IMR-90 (cell line): ENCODE data around the gene RBM10. TPM values are rescaled to one million over a fixed set of nuclear protein-coding genes. Genes with fewer than 3 reads are reported as not detected.

Experiments
- ATAC-seq: fragments of 200-7000 bp; cut with Tn5 transposase; 2 replicates; pipeline ENCODE4 v1.9.1; 2020; ENCODE audit warnings: low read depth, mild to moderate bottlenecking, moderate library complexity
- BruUV-seq: library from RNA; stranded (reverse); fragments of 400-500 nt; replicated peaks from 2 replicates; lab custom pipeline; 2021; lab: Mats Ljungman, UMichigan
- CTCF ChIA-PET: fragments of 300-600 bp; formaldehyde crosslinking; extraction: SDS; loops from one replicate; lab custom pipeline; 2021; ENCODE audit warnings: antibody characterized with exemption; lab: Yijun Ruan, JAX
- POLR2A ChIA-PET: fragments of 300-600 bp; sonication (Branson Sonifier 250); formaldehyde crosslinking; loops from one replicate; lab custom pipeline; 2022; ENCODE audit warnings: antibody characterized with exemption; ENCODE audit not compliant: unreplicated experiment; lab: Charles Lee
- DNase-seq: peaks from one replicate; pipeline ENCODE4 v3.0.0; 2013
- H2AFZ ChIP-seq: replicated peaks from 2 replicates; pipeline ENCODE3; 2013; ENCODE audit warnings: low read length, mild to moderate bottlenecking; ENCODE audit not compliant: poor library complexity
- H2AK5ac ChIP-seq: 2 replicates; pipeline ENCODE4 v1.6.1; 2013; ENCODE audit warnings: low read depth, low read length, inconsistent platforms
- H2AK9ac ChIP-seq: replicated peaks from 2 replicates; pipeline ENCODE3; 2013; ENCODE audit warnings: mild to moderate bottlenecking, low read depth, low read length, moderate library complexity; ENCODE audit not compliant: poor library complexity
- H2BK120ac ChIP-seq: 2 replicates; pipeline ENCODE4 v1.6.1; 2013; ENCODE audit warnings: low read depth, low read length, inconsistent platforms
- H2BK15ac ChIP-seq: 3 replicates; pipeline ENCODE4 v1.6.1; 2013; ENCODE audit warnings: low read depth, low read length, inconsistent platforms
- H2BK20ac ChIP-seq: 2 replicates; pipeline ENCODE4 v1.6.1; 2013; ENCODE audit warnings: low read depth, mild to moderate bottlenecking, inconsistent platforms, low read length, moderate library complexity
- H2BK5ac ChIP-seq: 2 replicates; pipeline ENCODE4 v1.6.1; 2013; ENCODE audit warnings: mild to moderate bottlenecking, low read depth, low read length, inconsistent platforms; ENCODE audit not compliant: poor library complexity, severe bottlenecking
- H3K14ac ChIP-seq: replicated peaks from 2 replicates; pipeline ENCODE4 v1.6.1; 2013; ENCODE audit warnings: low read depth, low read length, inconsistent platforms
- H3K18ac ChIP-seq: 2 replicates; pipeline ENCODE4 v1.6.1; 2013; ENCODE audit warnings: low read depth, low read length, control low read depth
- H3K23ac ChIP-seq: 2 replicates; pipeline ENCODE4 v1.6.1; 2013; ENCODE audit warnings: low read depth, low read length, inconsistent platforms
- H3K27ac ChIP-seq: 2 replicates; pipeline ENCODE4 v1.5.1; 2013; ENCODE audit warnings: mild to moderate bottlenecking, control low read depth, low read length; ENCODE audit not compliant: insufficient read depth
- H3K27me3 ChIP-seq: 2 replicates; pipeline ENCODE4 v1.6.1; 2013; ENCODE audit warnings: low read length; ENCODE audit not compliant: control insufficient read depth, insufficient read depth
- H3K36me3 ChIP-seq: 2 replicates; pipeline ENCODE4 v1.6.1; 2013; ENCODE audit warnings: low read length, mixed read lengths; ENCODE audit not compliant: control insufficient read depth, insufficient read depth
- H3K4ac ChIP-seq: 2 replicates; pipeline ENCODE4 v1.6.1; 2013; ENCODE audit warnings: low read depth, low read length, inconsistent platforms
- H3K4me1 ChIP-seq: 2 replicates; pipeline ENCODE4 v1.6.1; 2013; ENCODE audit warnings: low read length, mixed read lengths; ENCODE audit not compliant: control insufficient read depth, insufficient read depth
- H3K4me2 ChIP-seq: 2 replicates; pipeline ENCODE4 v1.6.1; 2013; ENCODE audit warnings: low read depth, mild to moderate bottlenecking, control low read depth, low read length, moderate library complexity
- H3K4me3 ChIP-seq: 2 replicates; pipeline ENCODE4 v1.5.1; 2013; ENCODE audit warnings: low read depth, mild to moderate bottlenecking, control low read depth, low read length, moderate library complexity; ENCODE audit not compliant: insufficient read depth
- H3K56ac ChIP-seq: 2 replicates; pipeline ENCODE4 v1.6.1; 2013; ENCODE audit warnings: low read length, inconsistent platforms; ENCODE audit not compliant: insufficient read depth; ENCODE audit errors: extremely low read depth
- H3K79me1 ChIP-seq, 2 experiments: 2 replicates each; pipeline ENCODE4 v1.6.1; 2013; ENCODE audit warnings: low read length in 2 of 2, inconsistent platforms in 1 of 2, low read depth in 1 of 2
- H3K9ac ChIP-seq: 2 replicates; pipeline ENCODE4 v1.6.1; 2013; ENCODE audit warnings: low read depth, low read length, control low read depth
- H3K9me1 ChIP-seq: 2 replicates; pipeline ENCODE4 v1.6.1; 2013; ENCODE audit warnings: low read length, inconsistent platforms; ENCODE audit not compliant: insufficient read depth
- H3K9me3 ChIP-seq: 2 replicates; pipeline ENCODE4 v1.6.1; 2013; ENCODE audit warnings: low read length; ENCODE audit not compliant: control insufficient read depth, insufficient read depth
- H4K20me1 ChIP-seq: 2 replicates; pipeline ENCODE4 v1.6.1; 2013; ENCODE audit warnings: low read length, inconsistent platforms; ENCODE audit not compliant: insufficient read depth
- H4K5ac ChIP-seq: 2 replicates; pipeline ENCODE4 v1.6.1; 2013; ENCODE audit warnings: mild to moderate bottlenecking, low read depth, low read length, control low read depth
- H4K8ac ChIP-seq, 2 experiments: 2 replicates each; pipeline ENCODE4 v1.6.1; 2013; ENCODE audit warnings: low read depth in 2 of 2, low read length in 2 of 2, control low read depth in 1 of 2, inconsistent platforms in 1 of 2
- H4K91ac ChIP-seq: 2 replicates; pipeline ENCODE4 v1.6.1; 2013; ENCODE audit warnings: low read depth, low read length, inconsistent platforms; ENCODE audit not compliant: insufficient read depth
- BHLHE40 ChIP-seq: fragments of 150-350 bp; IDR thresholded peaks from 2 replicates; pipeline ENCODE4 v1.6.1; 2016; ENCODE audit warnings: mild to moderate bottlenecking, low read depth, low read length
- FOS ChIP-seq: fragments of 150-350 bp; IDR thresholded peaks from 2 replicates; pipeline ENCODE4 v1.6.1; 2016; ENCODE audit warnings: low read depth, low read length
- MAFK ChIP-seq: IDR thresholded peaks from 2 replicates; pipeline ENCODE4 v1.6.1; 2012; ENCODE audit warnings: low read depth, low read length, improper control_type of control experiment
- NFE2L2 ChIP-seq: fragments of 150-350 bp; IDR thresholded peaks from 2 replicates; pipeline ENCODE4 v1.6.1; 2016; ENCODE audit warnings: low read depth, mild to moderate bottlenecking, low read length
- POLR2A ChIP-seq: IDR thresholded peaks from 2 replicates; pipeline ENCODE4 v1.6.1; 2012; ENCODE audit warnings: mild to moderate bottlenecking, low read depth, low read length
- RAD21 ChIP-seq: IDR thresholded peaks from 2 replicates; pipeline ENCODE4 v1.6.1; 2012; ENCODE audit warnings: low read length, improper control_type of control experiment
- WGBS, 2 experiments: methylation state at CpG; one replicate each; pipeline versions ENCODE4 v1.1.5 to v1.1.7; 2013; ENCODE audit warnings: missing lambda C conversion rate in 2 of 2; ENCODE audit not compliant: insufficient read length in 1 of 2; ENCODE audit errors: extremely low coverage in 2 of 2; 5-methylcytosine and 5-hydroxymethylcytosine counted together
- dilution Hi-C: fragments of 300-500 bp; cut with HindIII; formaldehyde crosslinking; loops from one replicate; pipeline ENCODE4 v1.14.3; 2018; ENCODE audit warnings: low sequenced_read_pairs; ENCODE audit not compliant: unreplicated experiment
- in situ Hi-C: fragments of 300-500 bp; cut with MboI; formaldehyde crosslinking; loops from 3 replicates; pipeline ENCODE4 v1.14.3; 2019; ENCODE audit warnings: low sequenced_read_pairs, inconsistent platforms, mixed read lengths
- intact Hi-C: fragments of 100-400 bp; cut with micrococcal nuclease; formaldehyde crosslinking; loops from 2 replicates; pipeline ENCODE4 v1.10.0; 2022
- polyA plus RNA-seq, 3 experiments: library from polyadenylated mRNA; depleted of rRNA; stranded (reverse); fragments of >200 nt; gene quantifications; 2 replicates each; pipeline ENCODE4 v1.2.3, GENCODE V29; 2012; ENCODE audit warnings: low replicate concordance in 1 of 3
- total RNA-seq: library from RNA; depleted of rRNA; stranded (reverse); fragments of >200 nt; gene quantifications from 2 replicates; pipeline ENCODE4 v1.2.3, GENCODE V29; 2012
- TF ChIP-seq, protein P1 (sequence below): fragments of 150-350 bp; IDR thresholded peaks from 2 replicates; pipeline ENCODE4 v1.6.1; 2017; ENCODE audit warnings: mild to moderate bottlenecking, antibody characterized with exemption, low read length, low read depth
- TF ChIP-seq, protein P2 (sequence below): fragments of 150-350 bp; IDR thresholded peaks from 2 replicates; pipeline ENCODE4 v1.6.1; 2016; ENCODE audit warnings: low read depth, mild to moderate bottlenecking, low read length, moderate library complexity, borderline replicate concordance

Gene RBM10
- total and polyA plus RNA-seq, 2 of the 4 experiments (the other 2 are of a cell fraction): 33.4 to 36.0 TPM

DNA sequence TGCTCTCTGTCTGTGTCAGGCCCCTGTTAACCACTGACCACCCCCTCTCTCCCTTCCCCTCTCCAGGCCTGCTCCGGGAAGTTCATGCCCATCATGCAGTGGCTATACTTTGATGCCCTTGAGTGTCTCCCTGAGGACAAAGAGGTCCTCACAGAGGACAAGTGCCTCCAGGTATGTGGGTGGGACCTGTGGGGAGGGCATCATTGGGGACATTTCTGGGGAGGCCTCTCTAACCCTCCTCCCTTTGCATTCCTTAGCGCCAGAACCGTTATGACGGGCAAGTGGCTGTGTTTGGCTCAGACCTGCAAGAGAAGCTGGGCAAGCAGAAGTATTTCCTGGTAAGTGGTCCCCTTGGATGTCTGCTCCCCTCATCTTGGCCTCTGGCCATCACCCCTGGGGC lies 57.9 kb downstream of the RBM10 start:
- Histone ChIP-seq H3K14ac (no peak overlapping the region), H2AK5ac (no peak overlapping the region), H2AK9ac (no peak overlapping the region), H2BK15ac (no peak overlapping the region), H4K91ac (no peak overlapping the region), H2AFZ (no peak overlapping the region), H3K9me1 (0 out of 2 replicates have a peak, but pooled peaks cover 5% of the 10 kb centered on the region), H3K36me3 (peaks cover 89% of the 10 kb centered on the region), H3K23ac (no peak overlapping the region), H3K18ac (no peak overlapping the region), H4K8ac (no peak overlapping the region), H4K20me1 (peaks cover 64% of the 10 kb centered on the region), H3K4me3 (no peak overlapping the region), H3K4me1 (peaks cover 3% of the 10 kb centered on the region; the same call in 1 of the 2 replicates), H2BK5ac (no peak overlapping the region), H3K4me2 (no peak overlapping the region), H2BK20ac (no peak overlapping the region), H4K5ac (no peak overlapping the region), H3K56ac (no peak overlapping the region), H2BK120ac (no peak overlapping the region), H3K27ac (no peak overlapping the region), H3K27me3 (no peaks in the 10 kb centered on the region; the same call in 1 of the 2 replicates), H3K9ac (no peak overlapping the region), H3K79me1 (peaks cover 39 to 58% of the 10 kb centered on the region in 2 experiments), H3K9me3 (no peaks in the 10 kb centered on the region), H3K4ac (no peak overlapping the region)
- dilution Hi-C loops: no loop called here
- no peak for TF ChIP-seq POLR2A
- no peak for TF ChIP-seq FOS
- TF ChIP-seq NFE2L2: no peak
- no peak for TF ChIP-seq MAFK
- TF ChIP-seq RAD21: no peak
- TF ChIP-seq, protein P1, sequence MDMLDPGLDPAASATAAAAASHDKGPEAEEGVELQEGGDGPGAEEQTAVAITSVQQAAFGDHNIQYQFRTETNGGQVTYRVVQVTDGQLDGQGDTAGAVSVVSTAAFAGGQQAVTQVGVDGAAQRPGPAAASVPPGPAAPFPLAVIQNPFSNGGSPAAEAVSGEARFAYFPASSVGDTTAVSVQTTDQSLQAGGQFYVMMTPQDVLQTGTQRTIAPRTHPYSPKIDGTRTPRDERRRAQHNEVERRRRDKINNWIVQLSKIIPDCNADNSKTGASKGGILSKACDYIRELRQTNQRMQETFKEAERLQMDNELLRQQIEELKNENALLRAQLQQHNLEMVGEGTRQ: no peak
- TF ChIP-seq, protein P2, sequence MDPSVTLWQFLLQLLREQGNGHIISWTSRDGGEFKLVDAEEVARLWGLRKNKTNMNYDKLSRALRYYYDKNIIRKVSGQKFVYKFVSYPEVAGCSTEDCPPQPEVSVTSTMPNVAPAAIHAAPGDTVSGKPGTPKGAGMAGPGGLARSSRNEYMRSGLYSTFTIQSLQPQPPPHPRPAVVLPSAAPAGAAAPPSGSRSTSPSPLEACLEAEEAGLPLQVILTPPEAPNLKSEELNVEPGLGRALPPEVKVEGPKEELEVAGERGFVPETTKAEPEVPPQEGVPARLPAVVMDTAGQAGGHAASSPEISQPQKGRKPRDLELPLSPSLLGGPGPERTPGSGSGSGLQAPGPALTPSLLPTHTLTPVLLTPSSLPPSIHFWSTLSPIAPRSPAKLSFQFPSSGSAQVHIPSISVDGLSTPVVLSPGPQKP: no peak
- TF ChIP-seq BHLHE40: no peak
- TSS peak; percentile 67 for BruUV-seq
- ChIA-PET POLR2A (no interaction called here), CTCF (no interaction called here)
- in situ Hi-C loops: loop anchor here (25.0 kb wide), 1 partner anchor 434 kb away; the partner anchor contains the start of gene CFP
- 100% methylated on average over 2 of the region's 4 CpGs; no CpG with 5 or more reads in 1 of the 2 experiments for WGBS, 2 experiments
- DNase-seq: no peak
- intact Hi-C loops: no loop called here
- no peak for ATAC-seq
